Measurements from ENCODE around the gene GADD45A.

The GADD45A gene

GRCh38 chr1:67690018-67690363 lies 5.0 kb downstream of the GADD45A start:
- no peak for DNase-seq

- DNase-seq = no peak
Observed at GRCh38 chr1:67690411-67690810, 5.4 kb downstream of the GADD45A start.

GRCh38 chr1:67691712-67692111 lies 6.7 kb downstream of the GADD45A start:
- DNase-seq = no peak

GRCh38 chr1:67695963-67696362 lies 11.0 kb downstream of the GADD45A start:
- no peak for DNase-seq

GRCh38 chr1:67696708-67697107 lies 11.7 kb downstream of the GADD45A start:
- no peak for DNase-seq

GRCh38 chr1:67700220-67700619 lies 15.2 kb downstream of the GADD45A start:
- no peak for DNase-seq

- DNase-seq = no peak
Observed at GRCh38 chr1:67700692-67701410, 15.8 kb downstream of the GADD45A start.

- DNase-seq = no peak
Observed at GRCh38 chr1:67701876-67702275, 16.9 kb downstream of the GADD45A start.

GRCh38 chr1:67704351-67704750 lies 19.4 kb downstream of the GADD45A start:
- no peak for DNase-seq

GRCh38 chr1:67705735-67706453 lies 20.9 kb downstream of the GADD45A start:
- no peak for DNase-seq

- DNase-seq = no peak
Observed at GRCh38 chr1:67708606-67709005, 23.6 kb downstream of the GADD45A start.

- no peak for DNase-seq
Observed at GRCh38 chr1:67710417-67710816, 25.4 kb downstream of the GADD45A start.

GRCh38 chr1:67711158-67711854 lies 26.3 kb downstream of the GADD45A start:
- no peak for DNase-seq

GRCh38 chr1:67711855-67712212 lies 26.8 kb downstream of the GADD45A start:
- no peak for DNase-seq

GRCh38 chr1:67713057-67713846 lies 28.3 kb downstream of the GADD45A start:
- DNase-seq = no peak

GRCh38 chr1:67715819-67716218 lies 30.8 kb downstream of the GADD45A start:
- no peak for DNase-seq

- no peak for DNase-seq
Observed at GRCh38 chr1:67716800-67717199, 31.8 kb downstream of the GADD45A start.

GRCh38 chr1:67717876-67718275 lies 32.9 kb downstream of the GADD45A start:
- DNase-seq = no peak

- DNase-seq = no peak
Observed at GRCh38 chr1:67719329-67720196, 34.6 kb downstream of the GADD45A start.

- DNase-seq = no peak
Observed at GRCh38 chr1:67721112-67721511, 36.1 kb downstream of the GADD45A start.

- no peak for DNase-seq
Observed at GRCh38 chr1:67721650-67722291, 36.8 kb downstream of the GADD45A start.
